H1 (cell line): ENCODE results near the gene BRD1.

Experiments used
- TCF12 ChIP-seq: IDR thresholded peaks from 2 replicates; pipeline ENCODE4 v1.6.1; 2011; ENCODE audit warnings: low read depth, mild to moderate bottlenecking, low read length
- TF ChIP-seq, protein P1 (sequence below): IDR thresholded peaks from 2 replicates; pipeline ENCODE4 v1.6.1; 2012; ENCODE audit warnings: low read length, inconsistent platforms

- no peak for TF ChIP-seq TCF12
- TF ChIP-seq, protein P1, sequence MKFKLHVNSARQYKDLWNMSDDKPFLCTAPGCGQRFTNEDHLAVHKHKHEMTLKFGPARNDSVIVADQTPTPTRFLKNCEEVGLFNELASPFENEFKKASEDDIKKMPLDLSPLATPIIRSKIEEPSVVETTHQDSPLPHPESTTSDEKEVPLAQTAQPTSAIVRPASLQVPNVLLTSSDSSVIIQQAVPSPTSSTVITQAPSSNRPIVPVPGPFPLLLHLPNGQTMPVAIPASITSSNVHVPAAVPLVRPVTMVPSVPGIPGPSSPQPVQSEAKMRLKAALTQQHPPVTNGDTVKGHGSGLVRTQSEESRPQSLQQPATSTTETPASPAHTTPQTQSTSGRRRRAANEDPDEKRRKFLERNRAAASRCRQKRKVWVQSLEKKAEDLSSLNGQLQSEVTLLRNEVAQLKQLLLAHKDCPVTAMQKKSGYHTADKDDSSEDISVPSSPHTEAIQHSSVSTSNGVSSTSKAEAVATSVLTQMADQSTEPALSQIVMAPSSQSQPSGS, result no peak
Observed at GRCh38 chr22:49865156-49865555, 37.5 kb upstream of the BRD1 start.
